VCaP (cell line): ENCODE measurements around the gene COIL.
A peak's percentile ranks its signal among the peaks of the same experiment; 100 is the strongest.

Source experiments
- H3K27ac ChIP-seq: fragments of 450-650 bp; 2 replicates; pipeline ENCODE4 v1.5.1; 2017
- TF ChIP-seq, protein P1 (sequence below): fragments of 450-650 bp; conservative IDR thresholded peaks from 2 replicates; pipeline ENCODE4 v1.5.1; 2017; ENCODE audit warnings: mild to moderate bottlenecking, moderate library complexity

COIL gene

GRCh38 chr17:56929362-56929969 lies 31.4 kb downstream of the COIL start:
- TF ChIP-seq, protein P1, sequence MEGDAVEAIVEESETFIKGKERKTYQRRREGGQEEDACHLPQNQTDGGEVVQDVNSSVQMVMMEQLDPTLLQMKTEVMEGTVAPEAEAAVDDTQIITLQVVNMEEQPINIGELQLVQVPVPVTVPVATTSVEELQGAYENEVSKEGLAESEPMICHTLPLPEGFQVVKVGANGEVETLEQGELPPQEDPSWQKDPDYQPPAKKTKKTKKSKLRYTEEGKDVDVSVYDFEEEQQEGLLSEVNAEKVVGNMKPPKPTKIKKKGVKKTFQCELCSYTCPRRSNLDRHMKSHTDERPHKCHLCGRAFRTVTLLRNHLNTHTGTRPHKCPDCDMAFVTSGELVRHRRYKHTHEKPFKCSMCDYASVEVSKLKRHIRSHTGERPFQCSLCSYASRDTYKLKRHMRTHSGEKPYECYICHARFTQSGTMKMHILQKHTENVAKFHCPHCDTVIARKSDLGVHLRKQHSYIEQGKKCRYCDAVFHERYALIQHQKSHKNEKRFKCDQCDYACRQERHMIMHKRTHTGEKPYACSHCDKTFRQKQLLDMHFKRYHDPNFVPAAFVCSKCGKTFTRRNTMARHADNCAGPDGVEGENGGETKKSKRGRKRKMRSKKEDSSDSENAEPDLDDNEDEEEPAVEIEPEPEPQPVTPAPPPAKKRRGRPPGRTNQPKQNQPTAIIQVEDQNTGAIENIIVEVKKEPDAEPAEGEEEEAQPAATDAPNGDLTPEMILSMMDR: no peak
- H3K27ac ChIP-seq: no peak overlapping the region

DNA sequence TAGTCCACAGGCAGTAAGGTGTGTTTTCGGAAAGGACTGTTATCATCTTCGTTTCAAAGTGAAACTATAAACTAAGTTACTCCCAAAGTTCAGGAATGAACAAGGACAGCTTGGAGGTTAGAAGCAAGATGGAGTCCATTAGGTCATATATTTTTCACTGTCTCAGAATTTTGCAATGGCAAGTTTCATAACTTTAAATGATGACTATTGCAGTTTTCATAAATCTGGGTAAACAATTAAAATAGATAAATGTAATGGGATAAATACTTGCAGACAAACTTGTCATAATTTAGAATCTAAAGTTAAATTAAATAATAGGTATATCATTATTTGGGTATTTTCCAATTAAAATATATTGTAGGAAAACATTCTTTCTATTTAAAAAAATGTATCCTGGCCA lies 32.3 kb downstream of the COIL start:
- TF ChIP-seq, protein P1: no peak
- no peak overlapping the region for H3K27ac ChIP-seq

DNA sequence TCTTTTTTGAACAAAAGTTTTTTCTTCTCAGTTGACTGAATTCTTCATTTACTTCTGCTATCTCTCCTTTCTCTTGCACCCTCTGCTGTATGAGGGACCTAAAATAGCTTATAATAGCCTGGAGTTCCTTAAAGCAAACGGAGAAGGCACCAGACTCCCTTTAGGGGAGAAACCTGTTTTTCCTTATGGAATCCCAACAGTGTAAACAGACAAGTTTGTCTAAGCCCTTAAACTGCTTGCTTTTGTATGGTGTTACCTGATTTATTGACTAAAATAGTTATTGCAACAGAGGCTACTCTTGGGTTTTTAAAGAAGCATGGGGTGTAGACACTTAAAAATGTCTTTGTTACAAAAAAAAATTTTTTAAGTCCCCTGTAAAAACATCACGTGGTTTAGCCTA lies 34.1 kb downstream of the COIL start:
- H3K27ac ChIP-seq: peak overlapping the region; percentile 47
- TF ChIP-seq, protein P1: no peak

DNA sequence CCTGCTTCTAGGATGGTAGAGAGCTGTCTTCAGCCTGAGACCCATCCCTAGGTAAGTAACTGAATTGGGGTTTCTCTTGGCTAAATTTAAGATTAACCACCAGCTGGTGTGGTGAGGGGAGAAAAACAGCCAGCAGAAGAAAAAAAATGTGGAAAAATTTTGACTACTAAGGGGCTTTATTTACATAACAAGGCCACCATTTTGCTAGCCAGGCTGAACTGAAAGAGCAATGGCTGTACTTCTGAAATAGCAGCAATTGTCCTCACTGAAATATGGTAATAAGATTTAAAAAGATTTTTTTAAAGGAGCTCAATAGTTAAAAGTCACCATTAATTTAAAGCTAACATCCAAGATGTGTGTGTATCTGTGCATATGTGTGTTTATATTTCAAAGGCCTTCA lies 34.6 kb downstream of the COIL start:
- TF ChIP-seq, protein P1: no peak
- peak overlapping the region; percentile 47 for H3K27ac ChIP-seq

DNA sequence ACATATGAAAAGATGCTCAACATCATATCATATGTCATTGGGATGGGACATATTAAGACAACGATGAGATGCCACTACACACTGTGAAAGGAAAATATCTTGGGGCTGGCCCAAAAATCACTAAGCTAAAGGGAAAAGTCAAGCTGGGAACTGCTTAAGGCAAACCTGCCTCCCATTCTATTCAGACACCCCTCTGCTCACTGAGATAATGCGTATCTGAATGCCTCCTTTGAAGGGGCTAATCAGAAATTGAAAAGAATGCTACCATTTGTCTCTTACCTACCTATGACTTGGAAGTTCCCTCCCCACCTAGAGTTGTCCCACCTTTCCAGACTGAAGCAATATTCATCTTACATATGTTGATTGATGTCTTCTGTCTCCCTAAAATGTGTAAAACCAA lies 35.8 kb downstream of the COIL start:
- TF ChIP-seq, protein P1: no peak
- no peak overlapping the region for H3K27ac ChIP-seq

DNA sequence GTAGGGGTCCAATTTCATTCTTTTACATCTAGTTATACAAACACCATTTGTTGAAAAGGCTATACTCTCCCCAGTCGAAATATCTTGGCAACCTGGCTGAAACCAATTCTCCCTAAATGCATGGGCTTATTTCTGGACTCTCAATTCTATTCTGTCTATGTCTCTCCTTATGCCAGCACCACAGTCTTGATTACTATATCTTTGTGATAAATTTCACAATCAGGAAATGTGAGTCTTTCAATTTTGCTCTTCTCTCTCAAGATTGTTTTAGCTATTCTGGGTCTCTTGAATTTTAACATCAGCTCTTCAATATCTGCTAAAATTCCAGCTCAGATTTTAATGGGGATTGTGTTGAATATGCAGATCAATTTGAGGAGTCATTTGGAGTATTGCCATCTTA lies 41.1 kb downstream of the COIL start:
- TF ChIP-seq, protein P1: no peak
- no peak overlapping the region for H3K27ac ChIP-seq

DNA sequence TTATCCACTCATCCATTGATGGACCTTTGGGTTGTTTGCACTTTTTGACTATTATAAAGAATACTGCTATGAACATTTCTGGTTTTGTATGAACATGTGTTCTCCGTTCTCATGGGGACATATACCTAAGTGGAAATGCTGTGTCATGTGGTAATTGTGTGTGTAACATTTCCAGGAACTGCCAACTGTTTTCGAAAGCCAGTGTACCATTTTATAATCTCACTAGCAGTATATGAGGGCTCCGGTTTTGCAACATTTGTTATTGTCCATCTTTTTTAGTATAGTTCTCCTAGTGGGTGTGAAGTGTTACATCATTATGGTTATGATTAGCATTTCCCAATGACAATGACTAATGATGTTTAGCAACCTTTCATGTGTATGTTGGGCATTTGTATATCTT lies 41.9 kb downstream of the COIL start:
- TF ChIP-seq, protein P1: no peak
- H3K27ac ChIP-seq: no peak overlapping the region
